CD4-positive, alpha-beta T cell treated with Interleukin-17A for 4 hours (primary cell): ENCODE measurements around the gene VPS13C.
"Not testable (repeated sequence)": the region's sequence is repeated elsewhere in the genome, so short reads cannot be mapped to it uniquely, and the experiment has no call there.

ENCODE experiments used
- DNase-seq: peaks from one replicate; pipeline ENCODE4 v3.0.0-alpha.2; 2020; ENCODE audit warnings: mixed read lengths

VPS13C gene

GRCh38 chr15:62027916-62028315, 32.3 kb downstream of the VPS13C start:
- no peak for DNase-seq

GRCh38 chr15:62027263-62027565, 33.0 kb downstream of the VPS13C start:
- no peak for DNase-seq

DNA sequence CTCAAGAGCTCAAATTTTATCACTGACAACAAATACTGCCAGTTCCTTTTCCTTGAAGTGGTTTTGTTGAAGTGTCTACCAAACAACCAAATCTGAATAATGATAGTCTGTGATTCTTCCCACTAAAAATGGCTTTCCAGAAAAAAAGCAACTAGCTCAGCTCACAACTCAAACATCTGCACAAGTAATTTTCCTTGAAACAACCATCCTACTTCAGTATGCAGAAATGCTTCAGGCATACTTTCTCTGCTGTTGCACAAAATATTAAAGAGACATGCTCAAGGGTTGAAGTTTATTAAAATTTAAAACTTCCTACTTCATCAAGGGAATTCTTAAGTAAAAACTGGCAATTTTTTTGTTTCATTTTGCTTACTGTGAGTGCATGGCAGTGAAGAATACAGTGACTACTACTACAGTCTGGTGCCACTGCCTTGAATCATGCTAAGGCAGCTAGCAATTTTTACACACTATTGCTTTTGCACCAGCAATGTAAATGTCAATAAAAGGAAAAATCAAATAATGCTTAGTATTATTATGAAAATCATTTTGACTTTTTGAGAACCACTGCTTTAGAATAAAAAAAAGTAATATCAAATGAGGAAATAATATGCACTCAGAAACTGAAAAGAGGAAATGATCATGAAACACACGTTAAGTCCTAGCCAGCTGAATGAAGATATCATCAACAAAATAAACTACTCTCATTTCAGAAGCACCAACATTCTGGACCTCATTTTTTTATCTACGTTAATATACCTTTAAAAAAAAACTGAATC, 33.6 kb downstream of the VPS13C start:
- no peak for DNase-seq

DNA sequence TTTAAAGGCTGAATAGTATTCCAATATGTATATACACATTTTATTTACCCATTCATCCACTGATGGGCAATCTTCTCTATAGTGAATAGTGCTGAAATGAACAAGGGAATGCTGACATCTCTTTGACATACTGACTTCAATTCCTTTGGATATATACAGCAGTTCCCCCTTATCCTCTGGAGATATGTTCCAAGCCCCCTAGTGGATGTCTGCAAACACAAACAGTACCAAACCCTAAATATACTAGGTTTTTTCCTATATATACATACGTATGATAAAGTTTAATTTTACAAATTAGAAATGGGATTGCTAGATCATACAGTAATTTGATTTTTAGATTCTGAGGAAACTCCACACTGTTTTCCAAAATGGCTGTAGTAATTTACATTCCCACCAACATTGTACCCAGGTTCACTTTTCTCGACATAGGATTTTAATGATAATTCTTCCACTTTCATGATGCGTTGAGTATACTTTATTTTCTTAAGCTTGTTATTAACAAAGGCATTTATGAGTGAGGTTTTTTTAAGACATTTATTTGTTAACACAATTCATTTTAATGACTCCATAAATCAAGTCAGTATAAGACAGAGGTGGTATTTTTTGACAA, 38.2 kb downstream of the VPS13C start:
- DNase-seq = no peak

DNA sequence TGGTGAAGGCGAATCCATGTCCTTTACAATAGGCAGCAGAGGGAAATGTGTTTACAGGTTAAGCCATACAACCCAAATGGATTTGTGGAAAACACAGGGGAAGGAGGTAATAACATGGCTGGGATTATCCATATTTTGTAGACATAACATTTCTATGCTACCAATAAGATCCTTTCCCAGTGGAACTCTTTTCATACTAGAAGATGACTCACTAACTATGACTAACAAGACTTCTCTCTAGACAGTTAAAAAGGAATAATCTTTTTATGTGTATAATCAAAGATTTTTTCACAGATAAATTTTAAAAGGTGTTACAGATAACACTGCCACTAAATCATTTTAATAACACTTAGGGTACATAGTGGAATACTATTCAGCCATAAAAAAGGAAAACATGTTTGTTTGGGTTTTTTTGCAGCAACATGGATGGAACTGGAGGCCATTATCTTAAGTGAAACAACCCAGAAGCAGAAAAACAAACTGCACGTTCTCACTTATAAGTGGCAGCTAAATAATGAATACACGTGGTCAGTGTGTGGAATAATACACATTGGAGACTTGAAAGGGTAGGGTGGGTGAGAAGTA, 39.6 kb downstream of the VPS13C start:
- no peak for DNase-seq

DNA sequence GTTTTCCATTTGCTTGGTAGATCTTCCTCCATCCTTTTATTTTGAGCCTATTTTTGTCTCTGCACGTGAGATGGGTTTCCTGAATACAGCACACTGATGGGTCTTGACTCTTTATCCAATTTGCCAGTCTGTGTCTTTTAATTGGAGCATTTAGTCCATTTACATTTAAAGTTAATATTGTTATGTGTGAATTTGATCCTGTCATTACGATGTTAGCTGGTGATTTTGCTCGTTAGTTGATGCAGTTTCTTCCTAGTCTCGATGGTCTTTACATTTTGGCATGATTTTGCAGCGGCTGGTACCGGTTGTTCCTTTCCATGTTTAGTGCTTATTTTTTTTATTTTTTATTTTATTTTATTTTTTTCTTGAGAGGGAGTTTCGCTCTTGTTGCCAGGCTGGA, 54.9 kb downstream of the VPS13C start:
- DNase-seq = not testable (repeated sequence)

DNA sequence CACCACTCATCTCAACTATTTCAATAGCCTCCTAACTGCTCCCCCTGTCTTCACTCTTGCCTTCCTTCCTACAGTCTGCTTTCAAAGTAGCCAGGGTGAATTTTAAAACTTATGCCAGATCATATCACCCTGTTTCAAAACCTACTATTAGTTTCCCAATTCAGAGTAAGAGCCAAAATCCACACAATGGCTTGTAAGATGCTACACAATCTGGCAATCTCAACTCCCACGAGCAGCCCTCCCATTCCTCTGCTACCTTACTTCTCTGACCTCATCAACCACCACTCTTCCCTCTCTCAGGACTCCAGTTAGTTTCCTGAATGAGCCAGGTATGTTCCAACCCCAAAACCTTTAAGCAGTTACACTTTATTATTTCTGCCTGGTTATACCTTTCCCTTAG, 62.5 kb downstream of the VPS13C start:
- no peak for DNase-seq

DNA sequence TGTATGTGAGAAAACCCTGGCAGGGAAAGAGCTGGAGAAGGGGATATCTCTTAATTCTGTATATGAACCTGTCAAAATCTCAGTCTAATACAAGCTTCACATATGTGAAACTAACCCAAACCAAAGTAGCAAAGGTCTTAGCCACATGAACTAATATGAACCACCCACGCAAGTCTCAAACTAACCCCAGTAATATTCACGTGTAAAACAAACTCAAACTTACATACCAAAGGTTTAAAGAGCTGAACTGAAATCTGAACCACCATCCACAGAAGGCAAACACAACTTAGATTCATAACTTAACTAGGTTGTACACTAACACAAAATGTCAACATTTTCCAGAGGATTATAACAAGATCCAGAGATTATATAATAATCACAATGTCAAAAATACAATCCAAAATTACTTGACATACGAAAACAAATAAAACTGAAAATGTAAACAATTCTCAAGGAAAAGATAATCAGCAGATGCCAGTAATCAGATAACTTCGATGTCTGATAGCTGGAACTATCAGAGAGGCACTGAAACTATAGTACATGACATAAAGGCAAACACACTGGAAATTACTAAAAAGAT, 64.1 kb downstream of the VPS13C start:
- no peak for DNase-seq

- DNase-seq = no peak
Observed at GRCh38 chr15:61994216-61994615, 66.0 kb downstream of the VPS13C start.

DNA sequence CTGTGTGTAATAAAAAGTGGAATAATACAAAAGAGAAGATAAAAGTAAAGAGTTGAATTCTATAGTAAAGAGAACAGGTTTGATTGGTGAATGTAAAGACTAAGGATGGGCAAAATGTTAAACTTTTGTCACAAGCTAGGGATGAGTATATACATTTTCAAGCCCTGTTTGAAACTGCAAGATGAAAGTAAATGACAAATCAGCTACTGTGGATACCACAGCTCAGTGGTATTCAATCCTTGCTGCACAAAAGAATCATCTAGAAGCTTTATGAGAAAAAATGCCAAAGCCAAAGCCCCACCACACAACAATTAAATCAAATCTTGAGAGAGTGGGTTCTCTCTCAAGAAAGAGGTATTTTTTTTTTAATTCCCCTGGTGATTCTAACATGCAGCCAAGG, 67.7 kb downstream of the VPS13C start:
- no peak for DNase-seq

DNA sequence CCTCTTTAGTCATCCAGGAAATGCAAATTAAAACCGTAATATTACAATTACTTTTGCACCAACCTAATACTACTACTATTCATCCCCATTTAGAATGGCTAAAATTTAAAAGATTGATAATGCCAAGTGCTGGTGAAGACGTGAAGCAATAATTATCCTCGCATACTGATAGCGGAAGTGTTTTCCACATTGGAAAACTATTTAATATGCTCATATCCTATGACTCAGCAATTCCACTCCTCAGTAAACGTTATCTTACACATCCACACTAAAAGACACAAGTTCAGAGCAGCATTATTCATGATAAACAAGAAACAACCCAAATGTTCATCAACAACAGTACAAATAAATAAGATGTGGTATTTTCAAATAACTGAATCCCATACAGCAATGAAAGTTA, 70.6 kb downstream of the VPS13C start:
- no peak for DNase-seq

GRCh38 chr15:61987824-61988223, 72.4 kb downstream of the VPS13C start:
- DNase-seq = no peak

DNA sequence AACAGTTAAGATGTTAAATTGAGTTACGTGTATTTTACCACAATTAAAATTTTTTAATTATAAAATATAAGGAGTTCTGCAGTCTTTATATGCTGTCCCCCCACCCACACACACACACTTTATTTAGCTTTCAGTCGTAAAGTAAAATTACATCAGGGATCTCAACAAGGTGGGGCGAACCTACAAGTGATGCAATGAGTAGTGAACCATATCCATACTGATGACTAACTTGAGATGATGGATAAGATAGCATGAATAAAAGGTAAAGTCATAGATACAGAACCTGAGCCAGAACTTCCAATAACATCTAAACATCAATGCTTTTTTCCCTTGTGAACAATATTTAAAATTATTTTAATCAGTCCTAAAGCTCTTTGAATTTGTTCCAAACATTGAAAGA, 77.2 kb downstream of the VPS13C start:
- DNase-seq = no peak

DNA sequence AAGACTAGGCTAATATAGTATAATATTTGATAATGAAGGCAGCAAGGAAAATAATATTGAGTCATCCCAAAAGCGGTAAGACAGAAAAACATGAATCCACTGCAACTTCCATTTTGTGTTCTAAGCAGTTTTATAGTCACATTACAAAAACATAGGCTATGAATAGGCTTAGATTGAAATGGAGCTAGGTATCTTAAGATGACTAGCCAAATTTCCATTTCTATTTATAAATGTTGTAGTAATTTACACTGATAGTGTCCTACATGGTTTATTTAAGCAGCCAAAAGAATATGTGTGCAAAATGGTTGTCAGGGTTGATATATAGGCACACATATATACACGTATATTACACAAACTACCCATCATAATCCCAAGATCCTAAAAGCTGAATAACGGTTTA, 82.0 kb downstream of the VPS13C start:
- DNase-seq = no peak

GRCh38 chr15:61974759-61975158, 85.5 kb downstream of the VPS13C start:
- no peak for DNase-seq

- DNase-seq = no peak
Observed at GRCh38 chr15:61974118-61974517, 86.1 kb downstream of the VPS13C start.

DNA sequence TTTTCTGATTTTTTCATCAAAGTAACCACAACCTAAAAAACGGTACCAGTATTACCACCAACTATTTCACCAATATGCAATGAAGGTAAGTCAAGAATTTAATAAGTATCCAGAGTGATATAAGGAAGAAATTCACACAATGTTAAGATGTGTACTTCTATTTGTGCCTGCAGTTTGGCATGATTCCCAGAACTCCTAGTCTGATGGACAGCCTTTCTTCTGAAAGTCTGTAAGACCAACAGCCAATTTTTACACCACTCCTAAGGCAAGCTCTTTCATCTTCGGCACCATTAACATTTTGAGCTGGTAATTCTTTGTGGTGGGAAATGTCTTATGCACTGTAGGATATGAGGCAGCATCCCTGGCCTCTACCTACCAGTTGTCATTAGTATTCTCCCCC, 108.3 kb downstream of the VPS13C start:
- DNase-seq = no peak

GRCh38 chr15:61946778-61947177, 113.5 kb downstream of the VPS13C start:
- no peak for DNase-seq

- DNase-seq = no peak
Observed at GRCh38 chr15:61943992-61944391, 116.3 kb downstream of the VPS13C start.

- no peak for DNase-seq
Observed at GRCh38 chr15:61938249-61938648, 122.0 kb downstream of the VPS13C start.

- no peak for DNase-seq
Observed at GRCh38 chr15:61936528-61937195, 123.6 kb downstream of the VPS13C start.

DNA sequence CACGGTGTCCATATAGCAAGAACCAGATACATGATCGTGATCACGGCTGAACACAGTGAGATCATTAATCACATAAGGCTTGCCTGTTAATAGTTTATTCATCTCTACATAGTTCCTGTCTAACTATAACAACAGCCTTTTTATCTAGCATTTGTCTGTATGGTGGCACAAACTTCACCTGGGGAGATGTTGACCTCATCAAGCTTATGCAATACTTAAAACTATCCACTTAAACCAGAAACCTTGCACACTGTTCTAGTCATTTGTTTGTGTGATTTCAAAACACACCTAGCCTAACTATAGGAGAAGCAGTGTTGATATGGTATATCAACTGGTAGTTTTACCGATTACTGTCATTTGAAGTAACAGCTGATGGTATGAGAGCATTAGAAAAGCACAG, 124.8 kb downstream of the VPS13C start:
- DNase-seq = no peak

GRCh38 chr15:61929452-61929851, 130.8 kb downstream of the VPS13C start:
- DNase-seq = no peak

DNA sequence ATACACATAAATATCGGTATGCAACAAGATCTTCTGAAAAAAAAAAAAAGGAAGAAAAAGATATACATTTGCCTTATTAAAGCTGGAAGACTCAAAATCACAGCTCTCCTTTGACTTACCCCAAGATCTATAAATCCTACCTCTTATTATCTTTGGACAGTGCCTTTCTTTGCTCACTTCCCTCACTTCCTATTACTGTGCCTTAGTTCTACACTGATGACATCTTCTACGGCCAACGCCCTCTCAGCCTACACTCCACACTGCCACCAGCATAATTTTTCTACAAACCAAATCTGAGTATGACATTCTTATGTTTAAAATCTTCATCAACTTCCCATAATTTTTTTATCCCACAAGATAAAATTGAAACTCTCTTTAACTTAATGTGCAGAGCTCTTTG, 137.1 kb downstream of the VPS13C start:
- no peak for DNase-seq
